B cell (primary cell): ENCODE measurements around the gene TLX2. TPM values are rescaled to one million over a fixed set of nuclear protein-coding genes. Genes with fewer than 3 reads are reported as not detected.

Experiments used
- ATAC-seq: fragments of 200-7000 bp; cut with Tn5 transposase; one replicate; pipeline ENCODE4 v1.10.0; 2021; ENCODE audit warnings: low read depth, mild to moderate bottlenecking, moderate number of reproducible peaks, moderate library complexity
- CTCF ChIA-PET: fragments of 350-600 bp; sonication (Branson Sonifier 250); formaldehyde crosslinking; loops from one replicate; lab custom pipeline; 2021; ENCODE audit warnings: antibody characterized with exemption, inconsistent platforms; lab: Charles Lee
- POLR2A ChIA-PET: fragments of 350-600 bp; sonication (Branson Sonifier 250); formaldehyde crosslinking; loops from one replicate; lab custom pipeline; 2021; ENCODE audit warnings: antibody characterized with exemption; lab: Charles Lee
- DNase-seq: peaks from one replicate; pipeline ENCODE4 v3.0.0; 2013
- H2AFZ ChIP-seq: 2 replicates; pipeline ENCODE4 v1.6.1; 2012; ENCODE audit warnings: mild to moderate bottlenecking, low read depth, low read length; ENCODE audit not compliant: insufficient read depth, poor library complexity, severe bottlenecking
- H3K27ac ChIP-seq, 2 donors: 1 replicate in 1 of 2; 2 replicates in 1 of 2; pipeline ENCODE4 v1.5.1; 2012 to 2013; ENCODE audit warnings: low read length in 2 of 2, mild to moderate bottlenecking in 2 of 2, moderate library complexity in 1 of 2
- H3K27me3 ChIP-seq, 4 experiments: fragments of 200-600 bp in 1 of 4; sonication (generic) in 1 of 4; replicated peaks in 1 of 4; 1 replicate in 2 of 4; 2 replicates in 2 of 4; pipeline versions ENCODE4 v1.6.1 to v1.7.0; 2013 to 2016; ENCODE audit warnings: low read length in 3 of 4, mild to moderate bottlenecking in 2 of 4, mixed read lengths in 1 of 4, moderate library complexity in 1 of 4; ENCODE audit not compliant: insufficient read depth in 4 of 4, control insufficient read depth in 3 of 4; ENCODE audit errors: control extremely low read depth in 1 of 4
- H3K36me3 ChIP-seq, 2 experiments: replicated peaks in 1 of 2; 1 replicate in 1 of 2; 2 replicates in 1 of 2; pipeline versions ENCODE4 v1.6.1 to v1.7.1; 2013; ENCODE audit warnings: low read length in 1 of 2; ENCODE audit not compliant: insufficient read depth in 2 of 2, control insufficient read depth in 1 of 2; ENCODE audit errors: control extremely low read depth in 1 of 2, extremely low read depth in 1 of 2
- H3K4me1 ChIP-seq, 2 donors: fragments of 200-600 bp in 1 of 2; sonication (generic) in 1 of 2; 1 replicate in 1 of 2; 2 replicates in 1 of 2; pipeline versions ENCODE4 v1.5.1 to v1.6.1; 2013 to 2017; ENCODE audit warnings: low read length in 2 of 2; ENCODE audit not compliant: control insufficient read depth in 2 of 2, insufficient read depth in 2 of 2
- H3K4me2 ChIP-seq: replicated peaks from 2 replicates; pipeline ENCODE3; 2012; ENCODE audit warnings: mild to moderate bottlenecking, low read depth, low read length; ENCODE audit not compliant: poor library complexity, severe bottlenecking
- H3K4me3 ChIP-seq, 5 experiments: fragments of 200-600 bp in 1 of 5; sonication (generic) in 1 of 5; 1 replicate in 3 of 5; 2 replicates in 2 of 5; pipeline versions ENCODE4 v1.5.1 to v1.7.0; 2011 to 2016; ENCODE audit warnings: low read length in 4 of 5, mild to moderate bottlenecking in 4 of 5, low read depth in 2 of 5, control low read depth in 1 of 5, moderate library complexity in 1 of 5; ENCODE audit not compliant: insufficient read depth in 1 of 5; ENCODE audit errors: control extremely low read depth in 1 of 5, extremely low read depth in 1 of 5
- H3K79me2 ChIP-seq: fragments of 200-600 bp; sonication (generic); one replicate; pipeline ENCODE4 v1.6.0; 2016; ENCODE audit warnings: low read length; ENCODE audit not compliant: control insufficient read depth, insufficient read depth
- H3K9ac ChIP-seq: fragments of 200-600 bp; sonication (generic); 2 replicates; pipeline ENCODE4 v1.6.1; 2017; ENCODE audit warnings: mild to moderate bottlenecking, low read length, moderate library complexity
- H3K9me3 ChIP-seq, 3 donors: one replicate each; pipeline versions ENCODE4 v1.6.1 to v1.7.1; 2013; ENCODE audit warnings: low read length in 2 of 3; ENCODE audit not compliant: control insufficient read depth in 2 of 3, insufficient read depth in 1 of 3; ENCODE audit errors: control extremely low read depth in 1 of 3
- H4K20me1 ChIP-seq: 2 replicates; pipeline ENCODE4 v1.6.0; 2012; ENCODE audit warnings: mild to moderate bottlenecking, low read length; ENCODE audit not compliant: insufficient read depth, control insufficient read depth, poor library complexity, severe bottlenecking
- H3K27ac Mint-ChIP-seq: one replicate; pipeline ENCODE4 v1.8.0; 2021; ENCODE audit warnings: mixed read lengths
- H3K27me3 Mint-ChIP-seq: one replicate; pipeline ENCODE4 v1.8.0; 2021; ENCODE audit warnings: mixed read lengths
- H3K4me1 Mint-ChIP-seq: one replicate; pipeline ENCODE4 v1.8.0; 2021; ENCODE audit warnings: mixed read lengths
- H3K4me3 Mint-ChIP-seq: one replicate; pipeline ENCODE4 v1.8.0; 2021; ENCODE audit warnings: mixed read lengths
- H3K9me3 Mint-ChIP-seq: one replicate; pipeline ENCODE4 v1.8.0; 2022; ENCODE audit warnings: mixed read lengths; ENCODE audit not compliant: insufficient read depth
- EZH2 ChIP-seq: IDR thresholded peaks from 2 replicates; pipeline ENCODE4 v1.6.1; 2012; ENCODE audit warnings: borderline replicate concordance, low read depth, mild to moderate bottlenecking, moderate library complexity, low read length; ENCODE audit not compliant: insufficient read depth, poor library complexity, severe bottlenecking
- WGBS: methylation state at CpG from one replicate; pipeline ENCODE4 v1.1.5; 2013; ENCODE audit warnings: missing lambda C conversion rate; ENCODE audit not compliant: insufficient coverage; 5-methylcytosine and 5-hydroxymethylcytosine counted together
- intact Hi-C: fragments of 100-400 bp; cut with micrococcal nuclease; formaldehyde crosslinking; loops from one replicate; pipeline ENCODE4 v1.10.0; 2022
- polyA plus RNA-seq: library from polyadenylated mRNA; depleted of rRNA; stranded (reverse); fragments of >200 nt; gene quantifications from 2 replicates; pipeline ENCODE4 v1.2.3, GENCODE V29; 2012
- total RNA-seq, 2 donors: library from RNA; stranded (reverse); fragments of 120-200 nt in 1 of 2; gene quantifications; 1 replicate in 1 of 2; 2 replicates in 1 of 2; pipeline versions ENCODE4 v1.2.3 to v1.2.4, GENCODE V29; 2013 to 2022
- TF ChIP-seq, protein P1 (sequence below): fragments of 200-600 bp; IDR thresholded peaks from one replicate; pipeline ENCODE4 v1.8.0; 2022; ENCODE audit warnings: antibody characterized with exemption, mild to moderate bottlenecking

Gene TLX2
- total and polyA plus RNA-seq, 2 donors (not counting 1 experiment from before 2014, with no cell fraction given), result 0.06 TPM; not detected in 1

DNA sequence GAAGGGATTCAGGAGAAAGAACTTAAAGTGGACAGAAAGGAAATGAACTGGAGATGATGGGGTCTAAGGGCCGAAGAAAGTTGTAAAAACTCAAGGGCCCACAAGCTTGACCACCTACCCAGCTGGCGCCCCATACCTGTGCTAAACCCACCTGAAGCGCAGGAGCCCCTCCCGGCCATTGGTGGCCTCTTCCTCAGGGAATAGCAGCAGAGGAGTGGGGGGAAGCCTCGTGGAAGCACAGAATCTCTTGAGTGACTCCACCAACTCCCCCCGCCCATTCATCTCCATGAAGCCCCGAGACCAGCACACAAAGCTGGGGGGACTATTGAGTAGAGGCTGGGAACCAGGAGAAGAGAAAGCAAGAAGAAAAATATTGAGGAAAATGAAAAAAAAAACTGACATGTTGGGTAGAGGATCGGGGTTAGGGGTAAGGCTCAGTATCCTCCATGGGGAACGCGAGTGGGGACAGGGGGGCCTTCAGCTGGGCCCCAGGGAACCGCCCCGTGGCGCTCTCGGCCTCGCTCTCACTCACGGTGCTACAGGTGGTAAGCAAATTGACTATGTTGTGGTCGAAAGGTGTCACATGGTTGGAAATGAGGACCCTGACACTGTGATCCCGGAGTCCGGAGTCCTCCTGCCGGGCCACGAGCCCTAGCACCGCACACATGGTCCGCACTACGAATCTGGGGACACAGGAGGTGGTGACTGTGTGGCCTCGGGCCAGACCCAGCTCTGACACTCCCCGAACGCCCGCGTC is 14.5 kb downstream of the TLX2 start:
- peak; percentile 0 for ATAC-seq
- Histone ChIP-seq H3K4me2 (peak overlapping the region; percentile 95), H3K4me1 (peaks cover 39 to 49% of the 10 kb centered on the region in 2 donors), H3K9me3 (no peaks in the 10 kb centered on the region), H3K79me2 (peaks cover 31% of the 10 kb centered on the region), H2AFZ (peak overlapping the region; percentile 81), H4K20me1 (peaks cover 17% of the 10 kb centered on the region), H3K9ac (peak overlapping the region; percentile 78), H3K36me3 (peaks cover 0 to 47% of the 10 kb centered on the region in 2 experiments), H3K27ac (peak overlapping the region; percentile 84 to 90), H3K27me3 (no peaks in the 10 kb centered on the region), H3K4me3 (peak overlapping the region; percentile 62 to 98 (median 70))
- ChIA-PET CTCF (interaction anchor here (1.0 to 9.6 kb wide), 6 partner anchors 16 to 137 kb away, joined by 3 to 71 read pairs (median 24); partner anchors contain the start of genes CCDC142, PCGF1 and TTC31), POLR2A (interaction anchor here (1.0 to 2.7 kb wide), 11 partner anchors 10 to 347 kb away, joined by 3 to 19 read pairs (median 7); partner anchors contain the start of genes CCDC142, INO80B, MRPL53 and PCGF1)
- Mint-ChIP-seq H3K4me3 (peak overlapping the region; percentile 97), H3K9me3 (no peaks in the 10 kb centered on the region), H3K27me3 (no peaks in the 10 kb centered on the region), H3K27ac (peak overlapping the region; percentile 96), H3K4me1 (peaks cover 43% of the 10 kb centered on the region)
- intact Hi-C loops, result loop anchor here (1.0 to 5.0 kb wide), 9 partner anchors 21 to 1296 kb away; partner anchors contain the start of genes C2orf81, CCT7, INO80B and MRPL53
- no peak for DNase-seq
- TF ChIP-seq, protein P1, sequence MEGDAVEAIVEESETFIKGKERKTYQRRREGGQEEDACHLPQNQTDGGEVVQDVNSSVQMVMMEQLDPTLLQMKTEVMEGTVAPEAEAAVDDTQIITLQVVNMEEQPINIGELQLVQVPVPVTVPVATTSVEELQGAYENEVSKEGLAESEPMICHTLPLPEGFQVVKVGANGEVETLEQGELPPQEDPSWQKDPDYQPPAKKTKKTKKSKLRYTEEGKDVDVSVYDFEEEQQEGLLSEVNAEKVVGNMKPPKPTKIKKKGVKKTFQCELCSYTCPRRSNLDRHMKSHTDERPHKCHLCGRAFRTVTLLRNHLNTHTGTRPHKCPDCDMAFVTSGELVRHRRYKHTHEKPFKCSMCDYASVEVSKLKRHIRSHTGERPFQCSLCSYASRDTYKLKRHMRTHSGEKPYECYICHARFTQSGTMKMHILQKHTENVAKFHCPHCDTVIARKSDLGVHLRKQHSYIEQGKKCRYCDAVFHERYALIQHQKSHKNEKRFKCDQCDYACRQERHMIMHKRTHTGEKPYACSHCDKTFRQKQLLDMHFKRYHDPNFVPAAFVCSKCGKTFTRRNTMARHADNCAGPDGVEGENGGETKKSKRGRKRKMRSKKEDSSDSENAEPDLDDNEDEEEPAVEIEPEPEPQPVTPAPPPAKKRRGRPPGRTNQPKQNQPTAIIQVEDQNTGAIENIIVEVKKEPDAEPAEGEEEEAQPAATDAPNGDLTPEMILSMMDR, result peak; percentile 1
- no peak for TF ChIP-seq EZH2
- 16% methylated on average over 26 of the region's 29 CpGs for WGBS
